Neutrophil (primary cell): ENCODE measurements around the gene IQCF6.

Experiments used
- H3K27ac ChIP-seq: fragments of 200-600 bp; sonication (generic); 2 replicates; pipeline ENCODE4 v1.5.1; 2016; ENCODE audit warnings: mild to moderate bottlenecking, moderate library complexity
- H3K27me3 ChIP-seq: fragments of 200-600 bp; sonication (generic); 2 replicates; pipeline ENCODE4 v1.6.0; 2016; ENCODE audit warnings: mild to moderate bottlenecking
- H3K36me3 ChIP-seq: fragments of 200-600 bp; sonication (generic); 2 replicates; pipeline ENCODE4 v1.5.1; 2017
- H3K4me1 ChIP-seq, 2 experiments: fragments of 200-600 bp in 1 of 2; sonication (generic) in 1 of 2; 1 replicate in 1 of 2; 2 replicates in 1 of 2; pipeline versions ENCODE4 v1.5.1 to v1.6.1; 2013 to 2016; ENCODE audit warnings: low read depth in 1 of 2, low read length in 1 of 2, mild to moderate bottlenecking in 1 of 2, moderate library complexity in 1 of 2; ENCODE audit not compliant: control insufficient read depth in 1 of 2, insufficient read depth in 1 of 2
- H3K4me3 ChIP-seq, 2 experiments: fragments of 200-600 bp in 1 of 2; sonication (generic) in 1 of 2; 1 replicate in 1 of 2; 2 replicates in 1 of 2; pipeline ENCODE4 v1.5.1; 2013 to 2016; ENCODE audit warnings: low read depth in 1 of 2, low read length in 1 of 2, mild to moderate bottlenecking in 1 of 2, moderate library complexity in 1 of 2
- H3K9me3 ChIP-seq: fragments of 200-600 bp; sonication (generic); 2 replicates; pipeline ENCODE4 v1.5.1; 2016
- TF ChIP-seq, protein P1 (sequence below): fragments of 200-600 bp; sonication (generic); IDR thresholded peaks from 2 replicates; pipeline ENCODE4 v1.5.1; 2016; ENCODE audit warnings: antibody characterized with exemption

The IQCF6 gene

GRCh38 chr3:51800750-51801125 is 21.7 kb upstream of the IQCF6 start:
- no peak overlapping the region for H3K27ac ChIP-seq
- H3K4me3 ChIP-seq, result no peak overlapping the region
- H3K4me1 ChIP-seq, result no peaks in the 10 kb centered on the region
- TF ChIP-seq, protein P1, sequence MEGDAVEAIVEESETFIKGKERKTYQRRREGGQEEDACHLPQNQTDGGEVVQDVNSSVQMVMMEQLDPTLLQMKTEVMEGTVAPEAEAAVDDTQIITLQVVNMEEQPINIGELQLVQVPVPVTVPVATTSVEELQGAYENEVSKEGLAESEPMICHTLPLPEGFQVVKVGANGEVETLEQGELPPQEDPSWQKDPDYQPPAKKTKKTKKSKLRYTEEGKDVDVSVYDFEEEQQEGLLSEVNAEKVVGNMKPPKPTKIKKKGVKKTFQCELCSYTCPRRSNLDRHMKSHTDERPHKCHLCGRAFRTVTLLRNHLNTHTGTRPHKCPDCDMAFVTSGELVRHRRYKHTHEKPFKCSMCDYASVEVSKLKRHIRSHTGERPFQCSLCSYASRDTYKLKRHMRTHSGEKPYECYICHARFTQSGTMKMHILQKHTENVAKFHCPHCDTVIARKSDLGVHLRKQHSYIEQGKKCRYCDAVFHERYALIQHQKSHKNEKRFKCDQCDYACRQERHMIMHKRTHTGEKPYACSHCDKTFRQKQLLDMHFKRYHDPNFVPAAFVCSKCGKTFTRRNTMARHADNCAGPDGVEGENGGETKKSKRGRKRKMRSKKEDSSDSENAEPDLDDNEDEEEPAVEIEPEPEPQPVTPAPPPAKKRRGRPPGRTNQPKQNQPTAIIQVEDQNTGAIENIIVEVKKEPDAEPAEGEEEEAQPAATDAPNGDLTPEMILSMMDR, result no peak
- no peaks in the 10 kb centered on the region for H3K36me3 ChIP-seq
- H3K9me3 ChIP-seq, result no peaks in the 10 kb centered on the region
- peaks cover 21% of the 10 kb centered on the region for H3K27me3 ChIP-seq

- TF ChIP-seq, protein P1, result no peak
- no peaks in the 10 kb centered on the region for H3K36me3 ChIP-seq
Measured at GRCh38 chr3:51799879-51800749, 21.1 kb upstream of the IQCF6 start.

DNA sequence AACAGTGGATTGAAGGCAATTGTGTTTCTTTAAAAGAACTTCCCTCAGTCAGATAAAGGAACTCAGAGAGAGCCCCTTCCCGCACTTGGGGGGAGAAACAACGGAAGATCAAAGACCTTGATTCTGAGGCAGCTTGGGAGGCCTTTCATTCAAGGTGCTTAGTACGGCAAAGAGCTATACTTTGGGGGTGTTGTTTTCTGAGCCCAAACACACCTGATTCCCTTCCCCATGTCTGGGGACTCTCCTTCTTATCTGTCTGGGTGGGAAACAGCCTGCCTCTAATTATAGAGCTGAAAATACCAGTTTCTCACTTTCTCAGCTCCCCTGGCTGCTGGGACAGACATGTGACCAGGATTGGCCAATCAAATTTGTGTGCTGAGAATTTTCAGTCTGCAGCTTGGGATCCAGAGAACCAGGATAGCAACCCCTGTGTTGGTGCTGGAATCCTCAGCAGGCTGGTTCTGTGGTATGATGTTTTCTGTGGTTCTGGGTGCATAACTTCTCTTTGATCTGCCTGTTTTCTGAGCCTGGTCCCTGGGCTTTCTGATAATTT is 19.4 kb upstream of the IQCF6 start:
- peaks cover 26% of the 10 kb centered on the region for H3K27me3 ChIP-seq
- TF ChIP-seq, protein P1, result no peak
- H3K27ac ChIP-seq, result no peak overlapping the region
- H3K4me1 ChIP-seq, result no peaks in the 10 kb centered on the region
- no peaks in the 10 kb centered on the region for H3K36me3 ChIP-seq
- H3K4me3 ChIP-seq, result no peak overlapping the region
- no peaks in the 10 kb centered on the region for H3K9me3 ChIP-seq

More at GRCh38 chr3:51799879-51800749, 21.1 kb upstream of the IQCF6 start:
- no peaks in the 10 kb centered on the region for H3K4me1 ChIP-seq
- H3K4me3 ChIP-seq, result no peak overlapping the region
- H3K9me3 ChIP-seq, result no peaks in the 10 kb centered on the region
- peaks cover 26% of the 10 kb centered on the region for H3K27me3 ChIP-seq
- no peak overlapping the region for H3K27ac ChIP-seq

- Histone ChIP-seq H3K4me1 (no peaks in the 10 kb centered on the region), H3K4me3 (no peak overlapping the region), H3K27ac (no peak overlapping the region), H3K9me3 (no peaks in the 10 kb centered on the region), H3K27me3 (peaks cover 26% of the 10 kb centered on the region), H3K36me3 (no peaks in the 10 kb centered on the region)
- TF ChIP-seq, protein P1, result no peak
Measured at GRCh38 chr3:51796854-51797253, 17.8 kb upstream of the IQCF6 start.

- Histone ChIP-seq H3K9me3 (no peaks in the 10 kb centered on the region), H3K4me3 (no peak overlapping the region), H3K36me3 (no peaks in the 10 kb centered on the region), H3K27ac (no peak overlapping the region), H3K27me3 (peaks cover 26% of the 10 kb centered on the region), H3K4me1 (no peaks in the 10 kb centered on the region)
- TF ChIP-seq, protein P1, result no peak
Measured at GRCh38 chr3:51794206-51794605, 15.2 kb upstream of the IQCF6 start.
